WERI-Rb-1 (cell line): ENCODE measurements around the gene BCL6.

Experiments
- DNase-seq: peaks from one replicate; pipeline ENCODE4 v3.0.0-alpha.2; 2020
- H3K27ac ChIP-seq: fragments of 250-450 bp; sonication (Bioruptor Pico); 2 replicates; pipeline ENCODE4 v1.5.1; 2020; ENCODE audit warnings: mild to moderate bottlenecking, moderate library complexity
- H3K27me3 ChIP-seq: fragments of 250-450 bp; sonication (Bioruptor Pico); 2 replicates; pipeline ENCODE4 v1.5.1; 2021; ENCODE audit warnings: mild to moderate bottlenecking, low read depth, moderate library complexity; ENCODE audit not compliant: insufficient read depth, severe bottlenecking
- H3K36me3 ChIP-seq: fragments of 250-450 bp; sonication (Bioruptor Pico); 2 replicates; pipeline ENCODE4 v1.5.1; 2020; ENCODE audit warnings: mild to moderate bottlenecking, moderate library complexity
- H3K4me3 ChIP-seq: 2 replicates; pipeline ENCODE4 v1.5.1; 2011; ENCODE audit warnings: low read depth, mild to moderate bottlenecking, control low read depth, low read length
- H3K9me3 ChIP-seq: fragments of 250-450 bp; sonication (Bioruptor Pico); 2 replicates; pipeline ENCODE4 v1.5.1; 2021; ENCODE audit warnings: mild to moderate bottlenecking, moderate library complexity; ENCODE audit not compliant: severe bottlenecking
- TF ChIP-seq, protein P1 (sequence below): IDR thresholded peaks from 2 replicates; pipeline ENCODE4 v1.5.1; 2011; ENCODE audit warnings: low read depth, mild to moderate bottlenecking, control low read depth, inconsistent platforms, low read length

The BCL6 gene

GRCh38 chr3:187788984-187789857, 44.0 kb upstream of the BCL6 start:
- Histone ChIP-seq H3K27ac (no peak overlapping the region), H3K27me3 (no peaks in the 10 kb centered on the region), H3K9me3 (no peaks in the 10 kb centered on the region), H3K4me3 (no peak overlapping the region), H3K36me3 (no peaks in the 10 kb centered on the region)
- no peak for DNase-seq
- TF ChIP-seq, protein P1, sequence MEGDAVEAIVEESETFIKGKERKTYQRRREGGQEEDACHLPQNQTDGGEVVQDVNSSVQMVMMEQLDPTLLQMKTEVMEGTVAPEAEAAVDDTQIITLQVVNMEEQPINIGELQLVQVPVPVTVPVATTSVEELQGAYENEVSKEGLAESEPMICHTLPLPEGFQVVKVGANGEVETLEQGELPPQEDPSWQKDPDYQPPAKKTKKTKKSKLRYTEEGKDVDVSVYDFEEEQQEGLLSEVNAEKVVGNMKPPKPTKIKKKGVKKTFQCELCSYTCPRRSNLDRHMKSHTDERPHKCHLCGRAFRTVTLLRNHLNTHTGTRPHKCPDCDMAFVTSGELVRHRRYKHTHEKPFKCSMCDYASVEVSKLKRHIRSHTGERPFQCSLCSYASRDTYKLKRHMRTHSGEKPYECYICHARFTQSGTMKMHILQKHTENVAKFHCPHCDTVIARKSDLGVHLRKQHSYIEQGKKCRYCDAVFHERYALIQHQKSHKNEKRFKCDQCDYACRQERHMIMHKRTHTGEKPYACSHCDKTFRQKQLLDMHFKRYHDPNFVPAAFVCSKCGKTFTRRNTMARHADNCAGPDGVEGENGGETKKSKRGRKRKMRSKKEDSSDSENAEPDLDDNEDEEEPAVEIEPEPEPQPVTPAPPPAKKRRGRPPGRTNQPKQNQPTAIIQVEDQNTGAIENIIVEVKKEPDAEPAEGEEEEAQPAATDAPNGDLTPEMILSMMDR, result no peak

DNA sequence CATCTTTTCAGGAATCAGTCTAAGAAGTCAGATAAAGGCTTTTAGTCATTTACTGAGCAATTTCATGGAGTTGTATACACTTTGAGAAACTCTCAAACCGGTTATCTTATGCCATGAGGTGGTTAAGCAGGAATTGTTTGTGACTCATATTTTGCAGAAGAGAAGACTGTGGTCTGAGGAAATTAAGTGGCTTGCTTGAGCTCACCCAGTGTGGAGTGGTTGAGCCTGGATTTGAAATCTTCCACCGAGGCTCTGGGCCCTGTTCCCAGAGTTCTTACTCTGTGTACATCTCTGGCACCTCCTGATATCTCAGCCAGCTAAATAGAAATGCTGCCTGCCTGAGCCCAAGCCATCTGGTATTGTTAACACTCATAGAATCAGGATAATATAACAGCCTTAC, 37.8 kb upstream of the BCL6 start:
- Histone ChIP-seq H3K36me3 (no peaks in the 10 kb centered on the region), H3K27ac (no peak overlapping the region), H3K27me3 (no peaks in the 10 kb centered on the region), H3K4me3 (no peak overlapping the region), H3K9me3 (no peaks in the 10 kb centered on the region)
- TF ChIP-seq, protein P1, result no peak
- no peak for DNase-seq

GRCh38 chr3:187782006-187782405, 36.7 kb upstream of the BCL6 start:
- Histone ChIP-seq H3K36me3 (no peaks in the 10 kb centered on the region), H3K27ac (no peak overlapping the region), H3K9me3 (no peaks in the 10 kb centered on the region), H3K4me3 (no peak overlapping the region), H3K27me3 (no peaks in the 10 kb centered on the region)
- DNase-seq, result no peak
- TF ChIP-seq, protein P1, result no peak

- Histone ChIP-seq H3K27me3 (no peaks in the 10 kb centered on the region), H3K9me3 (no peaks in the 10 kb centered on the region), H3K36me3 (no peaks in the 10 kb centered on the region), H3K27ac (no peak overlapping the region), H3K4me3 (no peak overlapping the region)
- DNase-seq, result no peak
- TF ChIP-seq, protein P1, result no peak
These were observed 35.7 kb upstream of the BCL6 start for GRCh38 chr3:187781001-187781400.

- H3K36me3 ChIP-seq, result no peaks in the 10 kb centered on the region
- H3K27me3 ChIP-seq, result no peaks in the 10 kb centered on the region
- H3K4me3 ChIP-seq, result no peak overlapping the region
- no peaks in the 10 kb centered on the region for H3K9me3 ChIP-seq
- DNase-seq, result no peak
- TF ChIP-seq, protein P1, result no peak
- no peak overlapping the region for H3K27ac ChIP-seq
These were observed 33.5 kb upstream of the BCL6 start for GRCh38 chr3:187778726-187779125.
